ENCODE data around the gene NCAM2.

The NCAM2 gene

DNA sequence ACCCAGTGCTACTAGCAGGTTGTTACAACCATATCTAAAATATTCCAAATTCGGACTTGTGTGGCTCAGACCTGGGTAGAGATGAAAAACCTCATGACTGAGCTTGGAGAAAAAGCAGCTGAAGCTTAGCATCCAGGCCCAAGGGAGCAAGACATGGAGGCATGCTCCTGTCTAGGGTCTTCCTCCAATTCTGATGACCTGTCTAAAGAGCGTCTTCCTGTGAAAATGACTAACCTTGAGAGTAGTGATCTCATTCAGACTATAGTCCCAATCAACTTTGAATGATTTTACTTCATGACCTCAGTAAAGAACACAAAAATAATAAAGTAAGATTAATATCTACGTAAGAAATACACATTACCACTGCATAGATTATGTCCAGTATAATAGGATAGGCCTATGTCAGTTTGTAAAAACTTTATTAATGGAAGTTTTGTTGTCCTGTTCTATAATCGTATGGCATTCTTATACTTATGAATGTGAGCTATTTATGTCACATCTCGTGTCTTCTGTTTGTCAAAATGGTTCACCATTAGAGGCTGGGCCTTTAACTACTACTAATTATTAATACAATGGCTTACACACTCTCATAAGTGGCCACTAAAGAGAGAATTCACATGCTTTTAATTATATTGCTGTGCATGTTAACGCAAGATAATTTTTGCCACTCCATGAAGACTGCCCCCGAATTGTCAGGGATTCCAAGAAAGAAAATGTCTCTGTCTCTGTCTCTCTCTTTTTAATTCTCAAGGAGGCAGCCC is 201.3 kb downstream of the NCAM2 start:
- no peak for DNase-seq (ENCODE audit: low read depth)
- TF ChIP-seq, protein P1, sequence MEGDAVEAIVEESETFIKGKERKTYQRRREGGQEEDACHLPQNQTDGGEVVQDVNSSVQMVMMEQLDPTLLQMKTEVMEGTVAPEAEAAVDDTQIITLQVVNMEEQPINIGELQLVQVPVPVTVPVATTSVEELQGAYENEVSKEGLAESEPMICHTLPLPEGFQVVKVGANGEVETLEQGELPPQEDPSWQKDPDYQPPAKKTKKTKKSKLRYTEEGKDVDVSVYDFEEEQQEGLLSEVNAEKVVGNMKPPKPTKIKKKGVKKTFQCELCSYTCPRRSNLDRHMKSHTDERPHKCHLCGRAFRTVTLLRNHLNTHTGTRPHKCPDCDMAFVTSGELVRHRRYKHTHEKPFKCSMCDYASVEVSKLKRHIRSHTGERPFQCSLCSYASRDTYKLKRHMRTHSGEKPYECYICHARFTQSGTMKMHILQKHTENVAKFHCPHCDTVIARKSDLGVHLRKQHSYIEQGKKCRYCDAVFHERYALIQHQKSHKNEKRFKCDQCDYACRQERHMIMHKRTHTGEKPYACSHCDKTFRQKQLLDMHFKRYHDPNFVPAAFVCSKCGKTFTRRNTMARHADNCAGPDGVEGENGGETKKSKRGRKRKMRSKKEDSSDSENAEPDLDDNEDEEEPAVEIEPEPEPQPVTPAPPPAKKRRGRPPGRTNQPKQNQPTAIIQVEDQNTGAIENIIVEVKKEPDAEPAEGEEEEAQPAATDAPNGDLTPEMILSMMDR (IDR thresholded peaks at IDR 0.05; ENCODE audit: control insufficient read depth, extremely low read depth, insufficient read depth), result no peak
- H3K4me3 ChIP-seq (ENCODE audit: low read depth, low read length), result no peak overlapping the region

DNA sequence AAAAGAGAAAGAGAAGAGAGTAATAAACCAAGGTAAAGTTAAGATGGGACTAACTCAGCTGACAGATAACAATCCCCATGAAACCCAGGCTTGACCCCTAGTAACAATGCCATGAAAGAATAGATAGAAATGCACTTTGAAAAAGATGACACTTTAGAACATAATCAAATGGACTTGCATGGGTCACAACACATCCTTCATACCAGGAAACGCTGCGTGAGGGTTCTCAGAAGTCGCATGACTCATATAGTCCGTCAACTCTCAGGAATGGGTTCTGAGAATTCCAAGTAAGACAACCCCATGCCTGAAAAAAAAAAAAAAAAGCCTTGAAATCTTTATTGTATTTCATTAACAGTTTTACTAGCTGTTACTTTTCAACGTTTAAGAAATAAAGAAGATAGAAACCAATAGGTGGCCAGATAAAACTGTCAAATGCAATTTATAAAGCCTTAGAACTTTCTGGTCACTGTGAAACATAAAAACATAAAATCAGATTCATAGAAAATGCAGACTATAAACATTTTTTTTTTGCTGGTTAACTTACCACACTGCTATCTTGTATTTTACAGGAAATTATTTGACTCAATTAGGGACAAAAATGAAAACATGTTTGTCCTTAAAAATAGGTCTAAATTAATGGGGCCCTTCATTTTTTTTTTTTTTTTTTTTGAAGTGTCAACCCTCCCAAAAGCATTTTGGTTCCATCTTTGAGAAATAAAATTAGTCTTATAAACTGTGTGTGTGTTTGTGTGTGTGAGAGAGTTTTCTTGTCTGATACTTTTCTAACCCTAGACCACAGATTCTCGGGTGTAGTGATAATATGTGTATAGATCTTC is 202.1 kb downstream of the NCAM2 start:
- peak; percentile 63 for DNase-seq (ENCODE audit: low read depth)
- TF ChIP-seq, protein P1 (IDR thresholded peaks at IDR 0.05; ENCODE audit: control insufficient read depth, extremely low read depth, insufficient read depth), result no peak
- H3K4me3 ChIP-seq (ENCODE audit: low read depth, low read length), result peak overlapping the region; percentile 3; the same call in 1 of the 2 replicates

DNA sequence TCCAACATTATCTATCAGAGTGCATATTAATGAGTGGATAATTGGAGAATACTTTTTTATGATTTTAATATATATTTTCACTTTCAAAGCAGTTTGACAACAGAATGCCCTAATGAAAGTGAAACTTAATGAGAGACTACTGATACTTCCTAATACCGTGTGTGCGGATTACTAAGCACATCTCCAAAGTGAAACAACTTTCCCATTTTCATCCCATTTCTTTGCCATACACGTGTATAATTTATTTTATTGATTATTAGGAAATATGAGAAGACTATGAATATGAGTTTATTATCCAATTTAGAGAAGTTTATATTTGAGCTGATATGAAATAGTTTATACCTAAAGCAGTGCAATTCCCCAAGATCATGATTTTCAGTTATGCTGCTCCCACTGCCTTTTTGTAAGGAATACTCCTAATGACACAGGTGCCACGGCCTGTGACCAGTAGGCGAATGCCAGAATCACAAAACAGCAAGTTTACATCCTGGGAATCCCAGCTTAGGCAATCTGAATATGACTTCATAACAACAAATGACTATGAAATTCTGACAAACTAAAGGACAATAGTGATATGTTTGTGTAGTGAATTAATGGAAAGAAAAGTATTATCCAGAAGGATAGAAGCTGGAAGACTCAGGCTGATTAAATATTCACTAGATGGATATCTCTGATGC is 202.9 kb downstream of the NCAM2 start:
- no peak for DNase-seq (ENCODE audit: low read depth)
- TF ChIP-seq, protein P1 (IDR thresholded peaks at IDR 0.05; ENCODE audit: control insufficient read depth, extremely low read depth, insufficient read depth), result no peak

DNA sequence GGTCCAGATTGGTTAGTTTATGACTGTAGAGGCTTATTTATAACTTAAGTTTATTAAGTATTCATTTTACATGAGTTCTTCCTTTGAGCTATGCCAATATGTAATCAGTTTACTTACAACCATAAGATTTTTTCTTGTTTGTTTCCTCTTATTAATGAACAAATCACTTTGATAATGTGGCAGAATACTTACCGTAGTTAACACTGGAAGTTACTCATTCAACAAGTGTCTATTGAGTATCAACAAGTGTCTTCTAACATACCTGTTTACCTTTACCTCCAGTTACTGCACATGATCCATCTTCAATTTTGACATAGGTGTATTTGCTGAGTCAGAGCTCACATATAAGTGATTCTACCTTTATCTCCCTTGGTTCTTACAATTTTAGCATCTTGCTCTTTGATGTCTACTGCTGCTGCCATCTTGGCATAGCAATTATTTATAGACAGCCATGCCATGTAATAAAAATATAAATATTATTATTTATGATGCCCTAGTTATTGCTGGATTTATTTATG is 205.7 kb downstream of the NCAM2 start:
- TF ChIP-seq, protein P1 (IDR thresholded peaks at IDR 0.05; ENCODE audit: control insufficient read depth, extremely low read depth, insufficient read depth), result no peak

More for the DNA sequence above, 202.9 kb downstream of the NCAM2 start:
- peak overlapping the region; percentile 3; the same call in 1 of the 2 replicates for H3K4me3 ChIP-seq (ENCODE audit: low read depth, low read length)

DNA sequence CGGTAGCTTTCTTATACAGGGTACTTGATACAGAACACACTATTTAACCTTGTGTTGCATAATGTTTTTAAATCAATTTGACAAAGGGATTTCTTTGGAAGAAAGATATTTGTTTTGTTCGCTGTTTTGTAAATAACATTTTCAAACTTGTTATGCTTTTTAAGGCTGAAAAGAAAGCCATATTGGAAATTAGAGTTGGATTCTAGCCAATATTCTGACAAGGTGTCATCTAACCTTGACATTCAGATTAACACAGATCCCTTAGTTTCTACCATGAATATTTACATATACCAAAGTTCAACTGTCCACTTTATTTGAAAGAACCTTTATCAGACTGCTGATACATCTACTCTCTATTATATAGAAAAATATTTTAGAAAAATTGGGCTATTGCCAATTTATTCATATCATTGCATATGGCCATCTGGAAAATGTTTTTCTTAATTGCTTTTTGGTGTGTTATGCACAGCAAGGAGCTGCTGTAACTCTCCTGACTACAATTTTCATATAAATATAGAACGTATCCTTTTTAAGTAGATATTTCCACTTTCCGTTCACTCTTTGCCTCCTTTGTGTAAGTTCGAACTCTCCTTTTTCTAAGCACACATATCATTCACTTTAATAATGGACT is 206.3 kb downstream of the NCAM2 start:
- TF ChIP-seq, protein P1 (IDR thresholded peaks at IDR 0.05; ENCODE audit: control insufficient read depth, extremely low read depth, insufficient read depth), result no peak
- no peak overlapping the region for H3K4me3 ChIP-seq (ENCODE audit: low read depth, low read length)
- no peak for DNase-seq (ENCODE audit: low read depth)

More for the DNA sequence above, 205.7 kb downstream of the NCAM2 start:
- no peak overlapping the region for H3K4me3 ChIP-seq (ENCODE audit: low read depth, low read length)
- no peak for DNase-seq (ENCODE audit: low read depth)

DNA sequence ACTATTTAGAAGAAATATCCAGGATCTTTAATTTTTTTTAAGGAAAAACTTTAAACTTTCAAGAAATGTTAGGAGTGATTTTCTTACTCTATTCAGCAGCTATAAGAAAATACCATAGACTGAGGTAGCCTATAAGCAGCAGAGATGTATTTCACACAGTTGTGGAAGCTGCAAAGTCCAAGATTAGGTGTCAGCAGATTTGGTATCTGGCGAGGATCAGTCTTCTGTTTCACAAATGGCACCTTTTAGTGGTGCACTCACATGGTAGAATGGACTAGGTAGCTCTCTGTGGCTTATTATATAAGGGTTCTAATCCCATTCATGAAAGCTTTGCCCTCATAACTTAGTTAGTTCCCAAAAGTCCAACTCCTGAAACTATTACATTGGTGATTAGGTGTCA is 207.4 kb downstream of the NCAM2 start:
- TF ChIP-seq, protein P1 (IDR thresholded peaks at IDR 0.05; ENCODE audit: control insufficient read depth, extremely low read depth, insufficient read depth), result no peak
- no peak overlapping the region for H3K4me3 ChIP-seq (ENCODE audit: low read depth, low read length)
- no peak for DNase-seq (ENCODE audit: low read depth)

All from LNCaP clone FGC (cell line).